Heart left ventricle (tissue), 16 donors: ENCODE measurements around the gene CCDC85C. TPM values are rescaled to one million over a fixed set of nuclear protein-coding genes. Genes with fewer than 3 reads are reported as not detected.

Source experiments
- ATAC-seq, 4 donors: fragments of 200-7000 bp; cut with Tn5 transposase; one replicate each; pipeline ENCODE4 v1.9.1; 2020 to 2022; ENCODE audit warnings: moderate library complexity in 4 of 4, mild to moderate bottlenecking in 3 of 4, moderate number of reproducible peaks in 1 of 4
- DNase-seq, 5 donors: peaks; one replicate each; pipeline ENCODE4 v3.0.0-alpha.2; 2020
- H3K27ac ChIP-seq, 12 donors: fragments of 200-600 bp; sonication (generic) in 4 of 12; one replicate each; pipeline versions ENCODE4 v1.5.0 to v1.8.0; 2016 to 2022; ENCODE audit warnings: mild to moderate bottlenecking in 2 of 12
- H3K27me3 ChIP-seq, 9 donors: fragments of 200-600 bp; sonication (generic) in 2 of 9; one replicate each; pipeline versions ENCODE4 v1.5.1 to v1.8.0; 2016 to 2022; ENCODE audit warnings: mild to moderate bottlenecking in 3 of 9
- H3K36me3 ChIP-seq, 9 donors: fragments of 200-600 bp; sonication (generic) in 2 of 9; one replicate each; pipeline versions ENCODE4 v1.5.0 to v1.8.0; 2018 to 2022; ENCODE audit warnings: mild to moderate bottlenecking in 2 of 9
- H3K4me1 ChIP-seq, 12 donors: fragments of 200-600 bp; sonication (generic) in 4 of 12; one replicate each; pipeline versions ENCODE4 v1.5.0 to v1.8.0; 2016 to 2022; ENCODE audit warnings: mild to moderate bottlenecking in 3 of 12
- H3K4me3 ChIP-seq, 12 donors: fragments of 200-600 bp; sonication (generic) in 4 of 12; one replicate each; pipeline versions ENCODE4 v1.5.0 to v1.8.0; 2017 to 2022; ENCODE audit warnings: mild to moderate bottlenecking in 9 of 12, moderate library complexity in 4 of 12
- H3K9me3 ChIP-seq, 12 donors: fragments of 200-600 bp; sonication (generic) in 4 of 12; one replicate each; pipeline versions ENCODE4 v1.5.0 to v1.8.0; 2016 to 2022; ENCODE audit warnings: mild to moderate bottlenecking in 1 of 12
- POLR2A ChIP-seq, 2 donors: fragments of 450-650 bp; IDR thresholded peaks; one replicate each; pipeline ENCODE4 v1.6.1; 2017; ENCODE audit warnings: antibody characterized with exemption in 2 of 2, mild to moderate bottlenecking in 2 of 2, moderate library complexity in 2 of 2
- WGBS, 4 donors: extraction: QIAGEN DNeasy Blood & Tissue Kit in 2 of 4; methylation state at CpG; one replicate each; pipeline versions ENCODE4 v1.1.5 to v1.1.7; 2013 to 2018; 5-methylcytosine and 5-hydroxymethylcytosine counted together
- intact Hi-C, 10 donors: fragments of 100-400 bp; cut with DNase I; formaldehyde crosslinking; loops; one replicate each; pipeline versions ENCODE4 v1.11.1 to v1.14.2; 2022
- polyA plus RNA-seq, 2 donors: library from polyadenylated mRNA; stranded (reverse); fragments of 200-250 nt; gene quantifications; one replicate each; pipeline ENCODE4 v1.2.3, GENCODE V29; 2013
- total RNA-seq, 9 donors: library from RNA; depleted of rRNA in 2 of 9; stranded (reverse); fragments of >200 nt in 2 of 9; fragmentation: NEBNext Ultra II Directional in 3 of 9; extraction: Animal tissue kit (Norgen Biotek cat#: 25700) in 3 of 9; gene quantifications; one replicate each; pipeline versions ENCODE4 v1.1.0 to v1.2.4, GENCODE V29; 2016 to 2023
- TF ChIP-seq, protein P1 (sequence below), 12 donors: fragments of 200-600 bp; sonication (generic) in 4 of 12; IDR thresholded peaks; one replicate each; pipeline versions ENCODE4 v1.5.0 to v1.8.0; 2018 to 2022; ENCODE audit warnings: antibody characterized with exemption in 12 of 12, mild to moderate bottlenecking in 5 of 12
- donor health status: ischemic (EF 13 %, LVEDD 7.1; RV severe dilation, severe dysfunction).
- donor health status: healthy with polysubstance abuse.
- donor health status: DM: no; HTN: yes; CAD: no.
- donor health status: DM: no; HTN: no; CAD: no.
- donor health status: ischemic (EF 25% LVEDD 6.9; RV normal size, moderate dysfunction).
- donor health status: ischemic (EF 25% LVEDD 5.7; RV mildly dilated, moderate dysfunction).
- donor health status: healthy.
- donor health status: DM: yes; HTN: yes; CAD: no.
- donor health status: ischemic (EF 35%, LVEDD 5.7; RV mildly dilated, moderate dysfunction).
- donor health status: nonischemic (EF 11% LVEDD 7.7; RV severe dilation, severe dysfunction).
- donor health status: DM: yes; HTN: yes; CAD: no.
- donor health status: PGD.
- donor health status: ischemic (EF 29% LVEDD 5.4; RV normal size, mild dysfunction).
- donor health status: nonischemic (EF 23%, LVEDD 6.1; RV moderate dilation, normal function).

Gene CCDC85C
- total and polyA plus RNA-seq, 11 donors, result 22.5 to 45.4 (median 29.7) TPM

DNA sequence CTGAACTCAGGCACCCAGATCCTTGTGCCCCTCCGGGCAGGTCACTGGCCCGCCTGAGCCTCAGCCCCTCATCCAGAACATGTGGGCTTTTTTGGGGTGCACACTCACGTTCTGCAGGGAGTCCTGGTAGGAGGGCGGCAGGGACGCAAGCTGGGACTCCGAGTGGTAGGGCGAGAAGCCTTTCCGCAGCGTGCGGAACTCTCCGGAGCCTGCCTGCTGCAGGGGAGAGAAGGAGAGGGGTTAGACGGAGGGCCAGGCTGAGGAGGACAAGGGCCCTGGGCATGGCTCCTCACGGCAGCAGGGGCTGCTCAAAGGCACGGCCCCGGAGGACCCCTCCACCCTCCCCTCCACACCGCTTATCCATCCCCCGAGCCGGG lies 82.0 kb downstream of the CCDC85C start:
- DNase-seq (peak in 3 of 5 donors; percentile 19 to 33 (median 23)), ATAC-seq (no peak)
- H3K4me3 ChIP-seq, result no peak overlapping the region
- no peaks in the 10 kb centered on the region for H3K27me3 ChIP-seq
- H3K36me3 ChIP-seq, result peaks cover 0 to 5% (median 0%) of the 10 kb centered on the region in 9 donors
- peaks cover 6 to 64% (median 46%) of the 10 kb centered on the region in 12 donors for H3K4me1 ChIP-seq
- TF ChIP-seq, protein P1, sequence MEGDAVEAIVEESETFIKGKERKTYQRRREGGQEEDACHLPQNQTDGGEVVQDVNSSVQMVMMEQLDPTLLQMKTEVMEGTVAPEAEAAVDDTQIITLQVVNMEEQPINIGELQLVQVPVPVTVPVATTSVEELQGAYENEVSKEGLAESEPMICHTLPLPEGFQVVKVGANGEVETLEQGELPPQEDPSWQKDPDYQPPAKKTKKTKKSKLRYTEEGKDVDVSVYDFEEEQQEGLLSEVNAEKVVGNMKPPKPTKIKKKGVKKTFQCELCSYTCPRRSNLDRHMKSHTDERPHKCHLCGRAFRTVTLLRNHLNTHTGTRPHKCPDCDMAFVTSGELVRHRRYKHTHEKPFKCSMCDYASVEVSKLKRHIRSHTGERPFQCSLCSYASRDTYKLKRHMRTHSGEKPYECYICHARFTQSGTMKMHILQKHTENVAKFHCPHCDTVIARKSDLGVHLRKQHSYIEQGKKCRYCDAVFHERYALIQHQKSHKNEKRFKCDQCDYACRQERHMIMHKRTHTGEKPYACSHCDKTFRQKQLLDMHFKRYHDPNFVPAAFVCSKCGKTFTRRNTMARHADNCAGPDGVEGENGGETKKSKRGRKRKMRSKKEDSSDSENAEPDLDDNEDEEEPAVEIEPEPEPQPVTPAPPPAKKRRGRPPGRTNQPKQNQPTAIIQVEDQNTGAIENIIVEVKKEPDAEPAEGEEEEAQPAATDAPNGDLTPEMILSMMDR (IDR thresholded peaks at IDR 0.05), result no peak
- no peak for TF ChIP-seq POLR2A (IDR thresholded peaks at IDR 0.05)
- WGBS, 4 donors, result 82 to 90% (median 86%) methylated on average over 15 to 18 of the region's 18 CpGs
- no peaks in the 10 kb centered on the region for H3K9me3 ChIP-seq
- H3K27ac ChIP-seq, result peak overlapping the region in 1 of 12 donors; percentile 38
- intact Hi-C loops, result loop anchor here in 4 of 10 donors (2.0 to 10.0 kb wide), 3 partner anchors 85 to 363 kb away; no protein-coding TSS in a partner anchor

DNA sequence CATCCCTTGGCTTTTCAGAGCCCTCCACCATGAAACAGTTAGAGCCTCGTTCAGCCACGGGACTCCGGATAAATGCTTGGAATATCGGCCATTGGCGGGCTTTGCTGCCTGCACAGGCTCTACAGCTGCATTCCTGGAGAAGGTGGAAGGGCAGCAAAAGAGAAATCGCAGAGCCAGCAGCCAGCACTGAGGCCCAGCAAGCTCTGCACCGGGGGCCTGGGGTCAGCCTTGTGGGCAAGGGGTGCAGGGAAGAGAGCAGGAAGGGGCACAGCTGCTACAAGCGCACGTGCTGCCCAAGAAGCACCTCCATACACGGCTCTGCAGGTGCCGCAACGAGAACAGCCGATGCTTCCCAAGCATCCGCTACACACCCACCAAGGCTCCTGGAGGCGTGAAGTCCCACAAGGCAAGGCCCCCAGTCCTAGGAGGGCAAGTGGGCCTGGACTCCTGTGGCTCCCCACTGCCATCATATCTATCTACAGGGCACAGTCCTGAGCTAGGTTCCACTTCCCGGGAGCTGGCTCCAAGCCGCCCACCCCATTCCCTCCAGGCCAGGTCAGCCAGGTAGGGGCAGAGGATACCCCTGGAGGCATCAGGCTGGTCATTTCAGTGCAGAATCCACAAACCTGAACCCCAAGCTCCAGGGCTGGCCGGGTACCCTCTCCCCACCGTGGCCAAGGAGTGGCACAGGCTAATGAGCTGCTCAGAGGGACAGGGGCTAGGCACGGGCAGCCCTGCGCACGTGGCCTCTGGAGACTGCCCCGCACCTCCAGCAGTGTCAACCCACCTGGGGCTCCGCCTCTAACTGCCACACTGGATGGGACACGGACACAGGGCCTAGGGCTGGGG lies 82.6 kb downstream of the CCDC85C start:
- DNase-seq, result peak in 2 of 5 donors; percentile 20 to 37
- Histone ChIP-seq H3K36me3 (peaks cover 0 to 5% (median 0%) of the 10 kb centered on the region in 9 donors), H3K27me3 (no peaks in the 10 kb centered on the region), H3K4me1 (peaks cover 6 to 58% (median 44%) of the 10 kb centered on the region in 12 donors), H3K9me3 (no peaks in the 10 kb centered on the region), H3K27ac (peak overlapping the region in 1 of 12 donors; percentile 38), H3K4me3 (no peak overlapping the region)
- WGBS, 4 donors, result 92 to 94% (median 94%) methylated on average over 9 to 25 of the region's 25 CpGs
- intact Hi-C loops, result loop anchor here in 4 of 10 donors (2.0 to 10.0 kb wide), 3 partner anchors 86 to 363 kb away; no protein-coding TSS in a partner anchor
- no peak for ATAC-seq
- no peak for TF ChIP-seq POLR2A (IDR thresholded peaks at IDR 0.05)
- TF ChIP-seq, protein P1 (IDR thresholded peaks at IDR 0.05), result no peak

DNA sequence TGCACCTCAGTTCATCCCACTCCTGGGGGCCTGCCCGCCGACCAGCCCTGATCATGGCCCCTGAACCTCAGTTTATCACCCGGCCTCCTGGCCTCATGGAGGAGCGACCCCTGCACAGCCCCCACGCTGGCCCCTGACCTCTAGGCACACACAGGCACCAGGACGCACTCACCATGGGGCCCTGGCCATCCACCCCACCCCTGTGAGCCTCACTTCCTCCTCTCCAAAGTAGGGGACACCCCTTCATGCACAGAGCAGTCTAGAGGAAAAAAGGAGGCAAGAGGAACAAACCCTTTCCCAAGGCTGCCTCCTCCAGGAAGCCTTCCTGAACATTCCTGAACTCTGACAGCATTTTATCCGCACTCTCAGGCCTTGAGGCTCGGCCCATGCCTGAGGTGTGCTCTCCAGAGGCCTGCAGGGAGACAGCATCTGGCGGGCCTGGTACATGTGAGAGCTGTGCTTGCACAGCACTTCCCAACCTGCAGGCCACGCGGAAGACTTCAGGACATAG lies 83.4 kb downstream of the CCDC85C start:
- H3K27me3 ChIP-seq, result no peaks in the 10 kb centered on the region
- no peak for ATAC-seq
- intact Hi-C loops, result loop anchor here in 3 of 10 donors (5.0 to 10.0 kb wide), 2 partner anchors 87 to 364 kb away; no protein-coding TSS in a partner anchor
- peak in 3 of 5 donors; percentile 18 to 54 (median 19) for DNase-seq
- peaks cover 5 to 50% (median 38%) of the 10 kb centered on the region in 12 donors for H3K4me1 ChIP-seq
- no peak overlapping the region for H3K27ac ChIP-seq
- H3K9me3 ChIP-seq, result no peaks in the 10 kb centered on the region
- peaks cover 0 to 5% (median 0%) of the 10 kb centered on the region in 9 donors for H3K36me3 ChIP-seq
- TF ChIP-seq, protein P1 (IDR thresholded peaks at IDR 0.05), result no peak
- no peak for TF ChIP-seq POLR2A (IDR thresholded peaks at IDR 0.05)
- 89 to 95% (median 94%) methylated on average over 8 to 11 of the region's 11 CpGs for WGBS, 4 donors
- no peak overlapping the region for H3K4me3 ChIP-seq

DNA sequence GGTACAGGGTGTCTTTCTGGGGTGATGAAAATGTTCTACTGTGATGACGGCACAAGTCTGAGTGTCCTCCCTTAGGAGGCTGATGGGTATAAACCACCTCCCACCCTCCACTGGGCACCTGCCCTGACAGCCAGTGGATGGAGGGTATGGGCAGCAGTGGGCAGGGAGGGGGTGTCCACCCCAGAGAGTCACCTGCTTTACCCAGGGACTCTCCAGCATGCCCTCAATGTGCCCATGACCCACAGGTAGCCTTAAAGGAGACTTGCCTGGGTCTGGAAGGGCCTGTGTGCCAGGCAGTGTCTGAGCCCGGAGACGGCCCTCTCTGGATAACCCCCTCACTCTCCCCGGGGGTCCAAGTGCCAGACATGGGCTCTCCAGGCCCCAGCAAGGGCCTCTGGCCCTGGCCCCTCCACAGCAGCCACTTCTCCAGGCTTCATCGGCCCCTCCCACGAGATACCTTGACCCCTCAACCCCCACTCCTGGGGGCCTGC lies 84.0 kb downstream of the CCDC85C start:
- Histone ChIP-seq H3K9me3 (no peaks in the 10 kb centered on the region), H3K36me3 (peaks cover 0 to 7% (median 0%) of the 10 kb centered on the region in 9 donors), H3K4me1 (peaks cover 0 to 44% (median 31%) of the 10 kb centered on the region in 12 donors), H3K27ac (no peak overlapping the region), H3K4me3 (no peak overlapping the region), H3K27me3 (no peaks in the 10 kb centered on the region)
- no peak for TF ChIP-seq POLR2A (IDR thresholded peaks at IDR 0.05)
- TF ChIP-seq, protein P1 (IDR thresholded peaks at IDR 0.05), result no peak
- DNase-seq (peak in 3 of 5 donors; percentile 11 to 58 (median 18)), ATAC-seq (no peak)
- intact Hi-C loops, result loop anchor here in 5 of 10 donors (1.0 to 10.0 kb wide), 4 partner anchors 87 to 365 kb away; no protein-coding TSS in a partner anchor
- WGBS, 4 donors, result 81 to 87% (median 84%) methylated on average over 5 to 6 of the region's 6 CpGs
